Stimulated activated naive CD4-positive, alpha-beta T cell treated with Interleukin-2 at 50 U/mL for 16 hours (primary cell): Measurements from ENCODE around the gene ELMO1.

ENCODE experiments used
- DNase-seq: peaks from one replicate; lab custom pipeline; 2025; lab: John Stamatoyannopoulos, UW

ELMO1 gene, protein sequence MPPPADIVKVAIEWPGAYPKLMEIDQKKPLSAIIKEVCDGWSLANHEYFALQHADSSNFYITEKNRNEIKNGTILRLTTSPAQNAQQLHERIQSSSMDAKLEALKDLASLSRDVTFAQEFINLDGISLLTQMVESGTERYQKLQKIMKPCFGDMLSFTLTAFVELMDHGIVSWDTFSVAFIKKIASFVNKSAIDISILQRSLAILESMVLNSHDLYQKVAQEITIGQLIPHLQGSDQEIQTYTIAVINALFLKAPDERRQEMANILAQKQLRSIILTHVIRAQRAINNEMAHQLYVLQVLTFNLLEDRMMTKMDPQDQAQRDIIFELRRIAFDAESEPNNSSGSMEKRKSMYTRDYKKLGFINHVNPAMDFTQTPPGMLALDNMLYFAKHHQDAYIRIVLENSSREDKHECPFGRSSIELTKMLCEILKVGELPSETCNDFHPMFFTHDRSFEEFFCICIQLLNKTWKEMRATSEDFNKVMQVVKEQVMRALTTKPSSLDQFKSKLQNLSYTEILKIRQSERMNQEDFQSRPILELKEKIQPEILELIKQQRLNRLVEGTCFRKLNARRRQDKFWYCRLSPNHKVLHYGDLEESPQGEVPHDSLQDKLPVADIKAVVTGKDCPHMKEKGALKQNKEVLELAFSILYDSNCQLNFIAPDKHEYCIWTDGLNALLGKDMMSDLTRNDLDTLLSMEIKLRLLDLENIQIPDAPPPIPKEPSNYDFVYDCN

DNA sequence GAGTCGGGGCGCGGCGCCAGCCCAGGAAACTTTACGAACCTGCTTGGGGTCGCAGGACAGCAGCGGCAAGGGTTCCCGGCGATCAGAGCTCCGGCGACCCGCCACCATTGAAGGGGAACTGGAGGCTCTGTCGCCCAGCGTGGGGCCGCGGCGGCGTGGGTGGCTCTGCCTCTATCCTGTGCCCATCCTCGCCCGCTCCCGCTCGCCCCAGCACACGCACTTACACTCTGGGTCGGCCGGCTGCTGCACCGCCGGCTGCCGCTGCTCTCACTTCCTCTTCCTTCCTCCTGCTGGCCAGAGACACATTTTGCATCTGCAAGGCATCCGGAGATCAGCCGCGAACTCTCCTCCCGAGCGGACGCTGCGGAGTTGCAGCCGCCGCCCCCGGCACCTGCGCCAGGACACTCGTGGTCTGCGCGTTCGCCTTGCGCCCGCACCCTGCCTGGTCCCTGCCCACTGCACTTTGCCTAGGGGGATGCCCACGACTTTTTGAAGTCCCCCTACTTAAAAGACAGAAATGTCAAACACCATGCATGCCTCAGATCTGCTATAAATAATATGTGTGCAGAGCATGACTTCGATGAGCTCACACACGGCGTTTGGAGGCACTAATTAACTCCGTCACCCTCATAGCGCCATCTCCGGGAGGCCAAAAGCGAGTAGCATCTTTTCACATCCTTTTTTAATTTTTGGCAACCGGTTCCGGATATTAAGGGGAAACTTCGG, at the start of gene ELMO1:
TSS of gene ELMO1 (minus strand) at position 229 of the 726 bp plus-strand sequence. CDS start 106,174 bp downstream, outside the sequence.
- DNase-seq: peak; percentile 73

GRCh38 chr7:37497576-37497975, 48.9 kb upstream of the ELMO1 start:
- DNase-seq: no peak

GRCh38 chr7:37495574-37496184, 47.0 kb upstream of the ELMO1 start:
- no peak for DNase-seq

DNA sequence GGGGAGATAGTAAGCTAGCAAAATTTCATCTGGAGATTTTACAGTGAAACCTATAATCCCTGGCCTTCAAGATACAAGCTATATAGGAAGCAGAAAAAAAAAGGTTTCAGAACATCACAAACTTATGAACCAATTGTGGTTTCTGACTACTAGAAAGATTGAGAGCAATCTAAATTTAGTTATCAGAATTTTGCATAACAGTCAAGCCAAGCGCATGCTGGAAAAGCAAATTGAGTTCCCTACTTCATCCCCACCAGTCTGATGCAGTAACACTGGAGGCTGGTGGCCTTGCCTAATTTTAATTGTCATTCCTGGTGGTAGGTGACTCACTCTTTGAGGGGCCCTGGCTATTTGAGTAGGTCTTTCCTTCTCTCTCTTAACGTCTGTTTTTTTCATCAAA, 46.3 kb upstream of the ELMO1 start:
- DNase-seq: no peak

GRCh38 chr7:37493810-37494209, 45.1 kb upstream of the ELMO1 start:
- no peak for DNase-seq

DNA sequence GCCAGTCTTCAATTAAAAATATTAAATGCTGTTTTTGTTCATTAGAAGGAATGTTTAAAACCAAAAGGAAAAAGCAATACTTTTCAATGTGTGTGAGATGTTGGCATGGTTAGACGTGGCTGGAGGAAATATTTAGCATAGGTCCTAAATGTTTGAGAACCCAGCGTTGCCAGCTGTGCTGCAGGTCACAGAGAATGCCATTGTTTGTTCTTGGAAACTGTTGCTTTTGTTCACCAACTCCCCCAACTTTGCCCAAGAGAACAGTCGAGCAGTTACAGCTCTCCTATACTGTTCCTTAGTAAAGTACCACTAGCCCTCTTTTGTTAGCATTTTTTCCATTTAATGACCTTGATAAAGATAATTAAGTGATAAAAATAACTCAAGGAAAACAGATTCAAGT, 44.5 kb upstream of the ELMO1 start:
- DNase-seq: no peak

- no peak for DNase-seq
Observed at GRCh38 chr7:37491919-37492694, 43.4 kb upstream of the ELMO1 start.

- DNase-seq: no peak
Observed at GRCh38 chr7:37489703-37490102, 41.0 kb upstream of the ELMO1 start.

DNA sequence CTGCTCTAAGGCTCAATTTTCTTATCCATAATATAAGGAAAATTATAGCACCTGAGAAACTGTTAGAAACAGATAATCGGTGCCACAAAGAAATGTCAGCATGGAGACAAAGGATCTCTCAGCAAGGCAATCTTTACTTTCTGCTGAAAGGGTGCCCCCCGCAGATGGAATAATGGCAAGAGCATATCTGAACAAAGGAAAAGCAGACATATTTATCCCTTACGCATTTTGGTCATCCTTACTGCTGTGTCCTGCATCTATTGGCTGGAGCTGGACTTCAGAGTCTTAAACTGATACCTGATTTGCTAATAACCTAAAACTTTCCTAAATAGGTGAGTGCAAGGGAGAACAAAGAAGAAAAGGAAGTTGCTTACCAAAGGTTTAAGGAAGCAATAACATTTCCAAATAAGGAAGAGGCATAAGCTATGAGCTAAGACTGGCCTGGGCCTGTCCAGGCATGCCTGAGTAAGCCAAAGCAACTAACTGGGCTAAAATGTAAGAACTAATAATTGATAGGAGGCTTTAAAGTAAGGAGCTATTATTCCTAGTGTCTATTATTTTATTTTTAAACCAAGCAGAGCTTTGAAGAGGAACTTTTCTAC, 39.6 kb upstream of the ELMO1 start:
- no peak for DNase-seq

- no peak for DNase-seq
Observed at GRCh38 chr7:37484426-37485073, 35.9 kb upstream of the ELMO1 start.

DNA sequence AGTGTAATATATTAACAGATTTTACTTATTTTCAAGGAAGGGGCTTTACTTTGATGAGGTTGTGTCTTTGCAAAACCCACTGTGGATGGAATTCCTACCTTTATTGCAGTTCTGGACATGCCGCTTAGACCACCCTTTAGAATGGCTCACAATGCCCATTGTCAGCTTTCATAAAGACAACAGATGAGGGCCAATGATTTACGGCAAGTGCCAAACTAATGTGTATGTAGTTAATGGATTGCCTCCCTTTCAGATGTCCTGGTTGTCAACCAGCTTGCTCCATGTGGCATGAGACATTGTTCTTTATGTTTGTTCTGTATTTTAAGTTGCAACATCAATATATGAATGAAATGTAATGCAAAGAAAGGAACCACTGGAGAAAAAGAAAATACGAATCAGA, 35.0 kb upstream of the ELMO1 start:
- DNase-seq: no peak

GRCh38 chr7:37482953-37483352, 34.3 kb upstream of the ELMO1 start:
- no peak for DNase-seq

DNA sequence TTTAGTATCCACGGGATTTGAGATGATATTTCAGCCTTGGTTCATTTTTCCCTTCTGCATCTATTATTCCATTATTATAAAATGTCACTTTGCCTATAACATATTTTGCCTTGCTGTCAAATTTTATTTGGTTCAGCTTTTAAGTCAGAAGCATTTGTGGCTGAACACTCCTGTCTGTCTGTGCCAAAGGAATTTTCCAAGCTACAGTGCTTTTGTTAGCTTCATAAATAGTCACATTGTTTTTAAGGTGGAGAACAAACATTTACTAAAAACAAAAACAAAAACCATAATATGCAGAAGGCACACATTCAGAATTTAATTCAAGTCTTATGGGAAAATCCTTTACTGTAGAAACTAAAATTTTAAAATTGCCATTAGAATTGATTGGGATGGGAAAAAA, 33.8 kb upstream of the ELMO1 start:
- DNase-seq: no peak

- no peak for DNase-seq
Observed at GRCh38 chr7:37481722-37482288, 33.1 kb upstream of the ELMO1 start.

GRCh38 chr7:37481154-37481553, 32.5 kb upstream of the ELMO1 start:
- no peak for DNase-seq

- no peak for DNase-seq
Observed at GRCh38 chr7:37480041-37481031, 31.7 kb upstream of the ELMO1 start.

GRCh38 chr7:37476881-37477450, 28.3 kb upstream of the ELMO1 start:
- DNase-seq: no peak

GRCh38 chr7:37476428-37476827, 27.8 kb upstream of the ELMO1 start:
- no peak for DNase-seq

DNA sequence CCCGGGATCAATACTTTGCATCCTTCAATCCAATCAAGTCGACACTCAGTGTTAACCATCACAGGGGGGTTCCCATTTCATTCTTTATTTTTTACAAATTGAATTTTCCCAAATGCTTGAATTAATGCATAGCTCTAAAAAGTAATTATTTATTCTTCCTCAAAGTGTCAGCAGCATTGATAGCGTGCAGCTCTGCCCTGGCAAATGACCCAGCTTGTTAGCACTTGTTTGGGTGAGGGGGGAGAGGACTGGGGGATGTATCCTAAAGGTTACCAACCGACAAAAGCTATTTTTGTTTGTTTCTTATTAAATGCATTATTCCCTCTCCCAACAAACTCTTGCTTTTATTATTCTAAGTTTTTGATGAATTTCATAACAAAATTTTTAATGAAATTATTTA, 27.0 kb upstream of the ELMO1 start:
- no peak for DNase-seq
